AG20443 (cell line): ENCODE results near the gene UGT1A5.
A peak's percentile ranks its signal among the peaks of the same experiment; 100 is the strongest.
"Not testable (repeated sequence)": the region's sequence is repeated elsewhere in the genome, so short reads cannot be mapped to it uniquely, and the experiment has no call there.

ENCODE experiments used
- DNase-seq: peaks from one replicate; pipeline ENCODE4 v3.0.0; 2012; ENCODE audit warnings: low spot score, mixed read lengths

The UGT1A5 gene

DNA sequence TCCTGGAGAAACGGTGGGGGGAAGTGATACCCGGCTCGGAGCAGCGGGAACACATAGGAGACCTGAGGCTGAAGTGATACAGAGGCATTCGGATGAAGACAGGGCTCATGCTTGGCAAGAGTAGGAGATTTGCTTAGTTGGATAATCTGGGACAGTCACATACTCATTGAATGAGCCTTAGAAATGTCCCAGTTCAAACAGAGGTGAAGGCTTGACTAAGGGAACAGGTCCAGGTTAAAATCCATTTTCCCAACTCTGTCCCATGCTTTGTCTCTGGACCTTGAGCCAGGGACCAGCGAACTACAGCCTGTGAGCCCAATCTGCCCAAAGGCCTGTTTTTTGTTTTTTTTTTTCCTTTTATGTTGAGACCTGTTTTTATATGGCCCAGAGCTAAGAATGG, 18.7 kb upstream of the UGT1A5 start:
- no peak for DNase-seq

DNA sequence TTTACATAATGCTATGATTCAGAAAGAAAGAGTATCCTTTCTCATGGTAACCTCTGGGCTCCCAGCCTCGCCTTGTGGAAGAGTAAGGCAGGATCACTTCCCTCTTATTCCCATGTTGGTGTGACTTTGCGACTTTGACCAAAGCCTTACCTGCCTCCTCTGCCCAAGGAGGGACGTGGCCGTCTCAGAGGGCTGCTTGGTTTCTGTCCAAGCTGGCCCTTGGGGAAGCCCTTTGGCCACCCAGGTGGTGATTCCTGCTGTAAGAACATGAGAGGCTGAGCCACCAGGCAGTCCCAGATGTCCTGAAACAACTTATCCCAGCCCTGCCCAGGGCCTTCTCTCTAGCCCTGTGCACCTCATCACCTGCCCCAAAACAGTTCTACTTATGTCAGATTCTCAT, 14.0 kb upstream of the UGT1A5 start:
- no peak for DNase-seq

DNA sequence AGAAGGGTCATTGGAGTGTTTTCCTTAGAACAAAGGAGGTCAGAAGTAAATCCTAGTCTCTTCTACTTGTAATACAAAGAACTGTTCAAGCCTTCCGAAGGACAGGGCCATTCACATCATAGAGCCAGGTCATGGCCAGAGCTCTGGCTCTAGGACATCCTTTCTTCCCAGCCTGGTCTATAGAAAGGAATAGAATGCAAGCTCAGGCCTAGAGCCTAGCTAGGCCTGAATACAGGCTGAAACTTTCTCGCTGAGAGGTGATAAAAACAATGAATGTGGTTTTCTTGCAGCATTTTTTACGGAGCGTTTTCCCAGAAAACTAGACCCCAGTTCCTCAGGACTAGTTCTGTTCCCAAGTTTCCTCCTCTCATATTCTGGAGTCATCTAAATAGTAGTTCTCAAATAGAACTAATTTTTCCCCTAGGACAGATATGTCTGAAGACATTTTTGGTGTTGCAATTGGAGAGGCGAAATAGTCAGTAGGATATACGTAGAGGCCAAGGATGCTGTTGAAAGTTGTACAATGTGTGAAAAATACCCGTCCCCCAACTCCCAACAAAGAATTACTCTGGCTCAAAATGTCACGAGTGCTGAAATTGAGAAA, 13.2 kb upstream of the UGT1A5 start:
- DNase-seq: no peak

DNA sequence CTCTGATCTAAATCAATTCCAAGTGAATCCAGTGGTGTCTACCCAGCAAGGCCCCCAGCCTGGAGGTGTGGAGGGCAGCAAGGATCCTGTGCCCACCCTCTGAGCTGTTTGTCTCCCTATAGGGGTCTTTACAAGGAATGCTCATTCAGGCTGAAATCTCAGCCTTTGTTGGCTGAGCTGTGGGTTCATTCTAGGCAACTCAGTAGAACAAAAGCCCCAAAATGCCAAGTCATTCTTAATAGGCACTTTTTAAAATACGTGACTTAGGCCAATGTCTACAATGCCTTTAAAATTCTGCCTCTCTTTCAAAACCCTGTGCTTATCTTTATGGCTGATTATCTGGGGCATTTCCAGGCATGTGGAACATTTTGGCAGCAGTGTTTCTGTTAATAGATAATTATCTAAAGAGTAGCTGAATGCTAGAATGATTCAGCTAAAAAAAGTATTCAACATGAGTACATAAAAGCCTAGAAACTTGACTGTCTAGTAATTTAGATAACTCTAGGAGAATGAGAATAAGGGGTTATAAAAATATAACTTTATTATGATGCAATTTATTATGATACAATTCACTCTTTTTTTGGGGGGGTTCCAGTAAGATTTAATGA, 12.6 kb upstream of the UGT1A5 start:
- no peak for DNase-seq

DNA sequence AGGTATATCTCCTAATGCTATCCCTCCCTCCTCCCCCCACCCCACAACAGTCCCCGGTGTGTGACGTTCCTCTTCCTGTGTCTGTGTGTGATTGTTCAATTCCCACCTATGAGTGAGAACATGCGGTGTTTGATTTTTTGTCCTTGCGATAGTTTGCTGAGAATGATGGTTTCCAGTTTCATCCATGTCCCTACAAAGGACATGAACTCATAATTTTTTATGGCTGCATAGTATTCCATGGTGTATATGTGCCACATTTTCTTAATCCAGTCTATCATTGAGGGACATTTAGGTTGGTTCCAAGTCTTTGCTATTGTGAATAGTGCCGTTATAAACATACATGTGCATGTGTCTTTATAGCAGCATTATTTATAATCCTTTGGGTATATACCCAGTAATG, 11.9 kb upstream of the UGT1A5 start:
- not testable (repeated sequence) for DNase-seq

DNA sequence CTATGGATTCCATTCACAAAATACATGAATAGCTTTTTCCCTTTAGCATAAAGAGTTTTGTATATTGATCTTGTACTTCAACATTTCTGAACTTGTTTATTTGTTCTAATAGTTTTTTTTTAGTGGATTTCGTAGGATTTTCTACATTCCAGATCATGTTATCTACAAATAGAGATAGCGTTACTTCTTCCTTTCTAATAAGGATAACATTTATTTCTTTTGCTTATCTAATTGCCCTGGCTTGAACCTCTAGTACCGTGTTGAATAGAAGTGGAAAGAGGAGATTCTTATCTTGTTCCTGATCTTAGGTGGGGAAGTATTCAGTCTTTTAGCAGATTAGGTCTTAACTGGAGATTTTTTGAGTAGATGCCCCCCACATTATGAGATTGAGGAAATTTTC, 10.5 kb upstream of the UGT1A5 start:
- no peak for DNase-seq

DNA sequence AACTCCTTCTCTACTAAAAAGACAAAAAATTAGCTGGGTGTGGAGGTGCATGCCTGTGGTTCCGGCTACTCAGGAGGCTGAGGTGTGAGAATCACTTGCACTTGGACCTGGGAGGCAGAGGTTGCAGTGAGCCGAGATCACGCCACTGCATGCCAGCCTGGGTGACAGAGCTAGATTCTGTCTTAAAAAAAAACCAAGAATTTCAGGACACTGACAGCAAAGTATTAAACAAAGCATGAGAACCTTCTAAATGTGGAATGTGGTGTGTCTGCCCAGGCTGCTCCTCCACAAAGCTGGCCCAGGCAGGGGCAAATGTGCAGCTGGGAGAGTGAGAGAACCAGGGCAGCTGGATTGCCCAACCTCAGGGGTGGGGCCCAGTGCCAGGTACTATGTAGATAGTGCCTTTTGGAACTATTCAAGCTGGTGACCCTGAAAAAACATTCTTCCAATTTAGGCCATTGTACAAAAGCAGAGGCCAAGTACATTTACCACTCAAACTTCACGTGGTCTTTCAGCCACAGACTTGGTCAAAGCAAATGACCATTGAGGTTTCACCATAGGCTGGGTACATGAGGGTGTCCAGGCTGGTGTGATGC, 6.7 kb upstream of the UGT1A5 start:
- peak; percentile 30 for DNase-seq

DNA sequence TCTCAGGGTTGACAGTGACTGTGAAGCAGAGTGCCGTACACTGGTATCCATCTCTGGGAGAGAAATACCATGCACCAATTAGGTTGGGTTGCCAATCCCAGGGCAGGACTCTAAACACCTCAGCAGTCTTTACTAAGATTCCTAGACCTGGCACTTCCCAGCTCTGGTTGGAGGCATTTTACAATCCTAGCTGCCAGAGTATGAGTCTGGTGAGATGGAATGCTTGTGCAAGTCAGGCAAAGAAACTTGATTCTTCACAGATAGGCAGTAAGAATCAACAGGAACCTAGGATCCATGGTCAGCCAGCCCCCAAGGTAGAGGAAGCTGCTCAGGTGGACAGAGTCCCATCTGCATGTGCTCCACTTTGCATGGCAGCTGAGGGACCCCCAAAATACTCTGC, 6.0 kb upstream of the UGT1A5 start:
- peak; percentile 38 for DNase-seq

DNA sequence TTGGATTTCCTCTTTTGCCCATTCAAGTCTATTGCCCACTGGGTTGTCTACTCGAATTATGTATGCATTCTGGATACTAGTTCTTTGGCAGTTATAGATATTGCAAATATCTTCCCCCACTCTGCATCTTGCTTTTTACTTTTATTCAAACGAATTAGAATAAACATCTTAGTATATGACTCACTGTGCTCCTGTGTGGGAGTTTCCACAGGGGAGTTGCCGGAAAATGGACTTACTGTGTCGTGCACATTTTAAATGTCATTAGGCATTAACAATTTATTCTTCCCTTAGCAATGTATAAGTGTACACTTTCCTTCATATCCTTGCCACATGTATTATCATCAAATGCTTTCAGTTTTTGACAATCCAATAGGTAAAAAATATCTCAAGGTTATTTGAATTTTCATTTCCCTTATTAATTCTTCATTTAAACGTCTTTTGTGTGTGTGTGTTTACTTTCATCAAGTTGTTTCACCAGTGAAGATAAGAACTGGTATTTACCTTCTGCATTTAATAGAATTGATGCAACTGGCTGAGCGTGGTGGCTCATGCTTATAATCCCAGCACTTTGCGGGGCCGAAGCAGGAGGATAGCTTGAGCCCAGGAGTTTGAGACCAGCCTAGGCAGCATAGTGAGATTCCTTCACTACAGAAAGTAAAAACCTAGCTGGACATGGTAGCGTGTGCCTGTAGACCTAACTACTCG, 4.6 kb upstream of the UGT1A5 start:
- DNase-seq: no peak

DNA sequence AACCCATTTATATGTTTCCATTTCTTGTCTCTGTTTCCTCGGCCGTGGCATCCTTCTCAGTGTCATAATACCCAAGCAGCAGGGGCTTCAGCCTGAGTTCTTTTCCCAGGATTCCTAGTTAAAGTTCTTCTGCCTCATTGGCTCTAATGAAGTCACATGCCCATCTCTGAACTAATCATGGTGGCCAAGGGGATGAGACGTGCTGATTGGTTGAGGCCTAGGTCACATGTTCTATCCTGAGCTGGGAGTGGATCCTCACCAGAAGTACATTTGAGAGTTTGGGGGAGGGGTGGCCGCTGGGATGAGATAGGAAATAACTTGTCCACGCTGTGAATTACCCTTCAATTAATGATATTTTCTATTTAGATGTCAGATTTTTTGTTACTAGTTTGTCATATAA, 3.8 kb upstream of the UGT1A5 start:
- no peak for DNase-seq

DNA sequence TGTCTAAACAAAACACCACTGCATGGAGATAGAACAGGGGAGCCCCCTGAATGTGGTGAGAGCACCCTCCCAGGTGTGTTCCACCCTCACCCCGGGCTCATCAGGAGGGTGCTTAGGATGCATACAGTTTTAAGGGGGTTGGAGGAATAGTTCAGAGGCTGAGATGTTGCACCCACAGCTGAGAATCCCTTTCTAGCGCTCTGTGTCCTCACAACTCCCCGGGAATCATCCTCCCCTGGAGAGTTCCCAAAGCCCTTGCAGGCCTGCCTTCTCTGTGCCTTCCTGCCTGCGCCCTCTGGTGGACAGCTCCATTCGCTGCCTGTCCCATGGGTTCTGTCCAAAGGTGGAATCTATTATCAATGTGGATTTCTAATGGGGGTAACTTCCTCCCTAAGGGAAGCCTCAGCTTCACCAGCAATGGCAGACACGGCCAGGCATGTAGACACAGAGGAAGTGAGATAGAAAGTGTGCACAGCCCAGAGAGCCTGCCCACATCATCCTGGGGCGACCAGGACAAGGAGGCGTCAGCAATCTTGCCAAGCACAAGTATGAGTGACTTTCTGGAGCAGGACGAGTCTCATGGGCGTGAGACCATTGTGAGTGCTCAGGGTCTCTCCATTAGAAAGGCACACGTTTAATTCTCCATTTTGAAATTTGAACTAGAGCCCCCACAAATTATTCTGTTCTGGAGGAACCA, 1.2 kb upstream of the UGT1A5 start:
- peak; percentile 85 for DNase-seq

DNA sequence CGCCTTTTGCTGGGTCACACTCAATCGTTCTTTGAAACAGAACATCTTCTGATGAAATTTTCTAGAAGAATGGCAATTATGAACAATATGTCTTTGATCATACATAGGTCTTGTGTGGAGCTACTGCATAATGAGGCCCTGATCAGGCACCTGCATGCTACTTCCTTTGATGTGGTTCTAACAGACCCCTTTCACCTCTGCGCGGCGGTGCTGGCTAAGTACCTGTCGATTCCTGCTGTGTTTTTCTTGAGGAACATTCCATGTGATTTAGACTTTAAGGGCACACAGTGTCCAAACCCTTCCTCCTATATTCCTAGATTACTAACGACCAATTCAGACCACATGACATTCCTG, 532 bp downstream of the UGT1A5 start:
- no peak for DNase-seq

DNA sequence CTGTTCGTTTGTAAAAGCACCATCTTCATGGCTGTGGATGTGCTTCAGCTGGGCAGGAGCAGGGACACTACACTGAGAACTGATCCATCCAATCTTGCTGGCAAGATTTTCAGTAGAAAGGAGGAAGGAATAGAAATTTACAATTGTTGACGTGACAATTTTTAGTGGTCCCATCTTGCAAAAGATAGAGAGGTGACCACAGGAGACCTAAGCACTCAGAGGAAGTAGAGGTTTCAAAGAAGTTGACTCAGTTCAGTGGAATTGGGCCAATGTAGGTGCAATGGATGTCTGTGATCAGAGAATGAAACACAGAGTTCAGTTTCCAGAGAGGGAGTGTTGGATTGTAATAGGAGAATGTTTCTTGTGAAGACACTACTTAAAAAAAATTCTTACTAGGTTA, 1.4 kb downstream of the UGT1A5 start:
- DNase-seq: no peak

DNA sequence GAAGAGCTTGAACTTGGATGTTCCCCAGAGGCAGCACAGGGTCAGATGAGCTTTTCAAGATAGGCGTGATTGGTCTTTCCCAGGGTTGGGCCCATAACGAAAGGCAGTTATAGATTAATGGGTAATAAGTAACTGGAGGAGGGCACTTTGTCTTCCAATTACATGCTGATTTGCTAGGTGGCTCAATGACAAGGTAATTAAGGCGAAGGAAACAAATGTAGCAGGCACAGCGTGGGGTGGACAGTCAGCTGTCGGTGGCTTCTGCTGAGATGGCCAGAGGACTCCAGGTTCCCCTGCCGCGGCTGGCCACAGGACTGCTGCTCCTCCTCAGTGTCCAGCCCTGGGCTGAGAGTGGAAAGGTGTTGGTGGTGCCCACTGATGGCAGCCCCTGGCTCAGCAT, 5.8 kb downstream of the UGT1A5 start, which contains the start of gene UGT1A4:
Gene UGT1A4, plus strand, starts transcription at position 185 of the 400 bp plus-strand sequence. Its CDS starts 85 bp downstream, at position 270.
- no peak for DNase-seq

DNA sequence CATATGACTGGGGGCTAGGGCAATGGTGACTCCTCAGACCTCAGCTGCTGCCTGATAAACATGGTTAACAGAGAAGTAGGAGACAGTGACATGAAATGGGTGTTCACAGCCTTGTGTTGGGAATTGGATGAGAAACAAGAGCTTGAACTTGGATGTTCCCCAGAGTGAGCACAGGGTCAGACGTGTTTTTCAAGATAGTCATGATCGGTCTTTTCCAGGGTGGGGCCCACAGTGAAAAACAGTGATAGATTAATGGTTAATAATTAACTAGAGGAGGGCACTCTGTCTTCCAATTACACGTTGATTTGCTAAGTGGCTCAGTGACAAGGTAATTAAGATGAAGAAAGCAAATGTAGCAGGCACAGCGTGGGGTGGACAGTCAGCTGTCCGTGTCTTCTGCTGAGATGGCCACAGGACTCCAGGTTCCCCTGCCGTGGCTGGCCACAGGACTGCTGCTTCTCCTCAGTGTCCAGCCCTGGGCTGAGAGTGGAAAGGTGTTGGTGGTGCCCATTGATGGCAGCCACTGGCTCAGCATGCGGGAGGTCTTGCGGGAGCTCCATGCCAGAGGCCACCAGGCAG, 16.1 kb downstream of the UGT1A5 start, which contains the start of gene UGT1A3:
Gene UGT1A3, plus strand, starts transcription at position 320 of the 579 bp plus-strand sequence. Its CDS starts 85 bp downstream, at position 405.
- DNase-seq: no peak

DNA sequence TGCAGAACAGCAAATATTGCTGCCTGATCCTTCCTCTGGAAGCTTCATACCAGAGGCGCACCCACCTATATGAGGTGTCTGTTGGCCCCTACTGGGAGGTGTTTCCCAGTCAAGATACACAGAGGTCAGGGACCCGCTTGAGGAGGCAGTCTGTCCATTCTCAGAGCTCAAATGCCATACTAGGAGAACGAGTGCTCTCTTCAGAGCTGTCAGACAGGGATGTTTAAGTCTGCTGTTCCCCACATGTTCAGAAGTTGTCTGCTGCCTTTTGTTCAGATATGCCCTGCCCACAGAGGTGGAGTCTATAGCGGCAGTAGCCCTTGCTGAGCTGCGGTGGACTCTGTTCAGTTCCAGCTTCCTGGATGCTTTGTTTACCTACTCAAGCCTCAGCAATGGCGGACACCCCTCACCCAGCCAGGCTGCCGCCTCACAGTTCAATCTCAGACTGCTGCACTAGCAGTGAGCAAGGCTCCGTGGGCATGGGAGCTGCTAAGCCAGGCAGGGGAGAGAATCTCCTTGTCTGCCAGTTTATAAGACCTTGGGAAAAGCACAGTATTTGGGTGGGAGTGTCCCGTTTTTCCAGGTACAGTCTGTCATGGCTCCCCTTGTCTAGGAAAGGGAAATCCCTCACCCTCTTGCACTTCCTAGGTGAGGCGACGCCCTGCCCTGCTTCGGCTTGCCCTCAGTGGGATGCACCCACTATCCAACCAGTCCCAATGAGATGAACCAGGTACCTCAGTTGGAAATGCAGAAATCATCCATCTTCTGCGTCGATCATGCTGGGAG, 24.4 kb downstream of the UGT1A5 start:
- DNase-seq: not testable (repeated sequence)

DNA sequence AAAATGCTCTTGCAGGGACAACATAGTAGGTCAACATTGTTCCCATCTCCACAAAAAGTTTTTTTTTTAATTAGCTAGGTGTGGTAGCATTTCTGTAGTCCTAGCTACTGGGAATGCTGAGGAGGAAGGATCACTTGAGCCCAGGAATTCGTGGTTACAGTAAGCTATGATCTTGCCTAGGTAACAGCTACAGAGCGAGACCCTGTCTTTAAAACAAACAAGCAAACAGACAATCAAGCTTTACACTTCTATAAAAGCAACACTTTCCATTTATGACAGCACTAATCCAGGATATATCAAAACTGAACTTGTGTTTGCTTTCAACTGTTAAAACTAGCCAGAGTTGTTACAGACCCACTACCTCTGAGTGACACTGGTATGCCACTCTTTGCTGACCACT, 28.2 kb downstream of the UGT1A5 start:
- no peak for DNase-seq

DNA sequence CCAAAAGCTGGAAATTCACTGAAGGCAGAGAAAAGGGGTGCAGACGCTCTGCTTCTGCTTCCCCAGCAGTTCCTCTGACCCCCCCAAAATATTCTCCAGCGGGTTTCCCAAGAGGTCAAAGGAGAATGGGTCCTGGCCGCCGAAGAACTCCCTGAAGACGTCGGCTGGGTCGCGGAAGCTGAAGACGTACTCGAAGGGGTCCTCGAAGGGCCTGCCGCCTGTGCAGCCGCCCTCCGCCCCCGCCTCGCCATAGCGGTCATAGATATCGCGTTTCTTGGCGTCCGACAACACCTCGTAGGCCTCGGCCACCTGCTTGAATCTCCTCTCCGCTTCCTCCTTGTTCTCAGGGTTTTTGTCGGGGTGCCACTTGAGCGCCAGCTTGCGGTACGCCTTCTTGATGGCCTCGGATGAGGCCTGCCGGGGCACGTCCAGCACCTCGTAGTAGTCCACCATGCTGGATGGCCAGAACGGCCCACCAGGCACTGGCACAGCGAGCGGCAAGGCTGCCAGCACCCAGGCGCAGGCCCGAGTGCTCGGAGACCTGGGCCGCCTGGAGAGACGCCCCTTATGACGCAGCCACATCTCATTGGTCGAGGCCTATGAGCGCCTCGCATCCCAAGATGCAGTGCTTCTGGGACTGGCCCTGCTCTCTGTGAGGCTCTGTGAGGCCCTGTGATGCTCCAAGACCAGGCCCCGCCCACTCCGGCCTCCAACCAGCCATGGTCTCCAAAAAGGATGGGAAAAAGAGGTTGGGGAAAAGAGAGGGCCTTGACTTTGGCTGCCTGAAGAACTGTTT, 31.0 kb downstream of the UGT1A5 start:
- no peak for DNase-seq

DNA sequence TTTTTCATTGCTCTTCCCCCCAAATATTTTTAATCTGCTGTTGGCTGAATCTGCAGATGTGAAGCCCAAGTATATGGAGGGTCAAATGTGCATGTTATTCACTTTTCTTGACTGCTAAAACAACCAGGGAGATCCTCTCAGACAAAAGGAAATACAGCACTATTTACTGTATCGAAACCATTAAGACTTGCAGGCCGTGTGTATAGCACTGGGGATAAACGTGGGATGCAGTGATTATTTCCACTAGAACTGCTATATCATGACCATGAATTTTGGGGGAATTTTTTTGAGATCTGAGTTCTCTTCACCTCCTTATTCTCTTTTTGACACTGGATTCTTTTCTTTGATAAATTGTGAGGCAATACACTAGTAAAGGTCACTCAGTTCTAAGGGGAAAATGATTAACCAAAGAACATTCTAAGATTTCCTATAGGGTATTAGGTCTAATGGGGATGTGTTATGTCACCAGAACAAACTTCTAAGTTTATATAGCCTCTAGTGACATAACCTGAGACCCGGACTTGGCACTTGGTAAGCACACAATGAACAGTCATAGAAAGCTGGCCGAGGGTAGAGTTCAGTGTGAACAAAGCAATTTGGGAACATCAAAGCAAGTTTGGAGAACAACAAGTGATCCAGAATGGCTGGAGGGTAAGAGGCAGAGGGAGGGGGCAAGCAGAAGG, 32.5 kb downstream of the UGT1A5 start:
- no peak for DNase-seq

DNA sequence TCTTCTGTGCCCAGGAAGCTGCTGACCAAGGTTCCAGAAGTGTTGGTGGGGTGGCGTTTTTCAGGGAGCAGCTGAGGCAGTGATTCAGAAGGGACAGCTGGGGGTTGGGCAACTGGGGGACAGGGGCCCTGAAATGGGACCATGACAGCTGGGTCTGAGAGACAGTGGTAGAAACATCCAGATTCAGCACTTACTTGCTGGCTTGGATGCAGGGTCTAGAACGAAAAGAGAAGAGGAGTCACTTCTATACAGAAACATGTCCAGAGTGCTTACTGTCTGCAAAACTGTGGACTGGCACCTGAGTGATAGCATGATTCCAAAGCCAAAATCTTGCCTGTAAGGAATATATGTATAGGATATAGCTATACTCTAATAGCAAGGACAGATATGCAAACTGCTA, 33.1 kb downstream of the UGT1A5 start:
- not testable (repeated sequence) for DNase-seq
